ENCODE results near the gene SELENOI. TPM values are rescaled to one million over a fixed set of nuclear protein-coding genes. Genes with fewer than 3 reads are reported as not detected.

SELENOI gene
- total and polyA plus RNA-seq, 2 of the 4 experiments (the other 2 are of a cell fraction) = 5.1 to 25.1 TPM

- H3K23ac ChIP-seq (ENCODE audit: low read depth, low read length) = no peak overlapping the region
- ChIA-PET CTCF (interaction anchor here (0.6 to 1.1 kb wide), 3 partner anchors 9 to 66 kb away, joined by 3 to 5 read pairs (median 4); no protein-coding TSS in a partner anchor), POLR2A (ENCODE audit: unreplicated experiment) (no interaction called here)
- DNase-seq (no peak), ATAC-seq (ENCODE audit: low read depth) (no peak)
- H3K14ac ChIP-seq (replicated peaks; ENCODE audit: low read depth, low read length) = no peak overlapping the region
- no peak overlapping the region for H2BK20ac ChIP-seq (ENCODE audit: low read depth, low read length)
- H3K4me1 ChIP-seq (ENCODE audit: control insufficient read depth, insufficient read depth, low read length) = no peaks in the 10 kb centered on the region
- H4K91ac ChIP-seq (ENCODE audit: insufficient read depth, low read depth, low read length) = no peak overlapping the region
- no peaks in the 10 kb centered on the region for H3K9me3 ChIP-seq (ENCODE audit: control insufficient read depth, insufficient read depth, low read length)
- H2AK9ac ChIP-seq (replicated peaks; ENCODE audit: low read depth, low read length, poor library complexity) = no peak overlapping the region
- dilution Hi-C loops (cut with HindIII; ENCODE audit: low sequenced_read_pairs, unreplicated experiment) (no loop called here), intact Hi-C loops (cut with micrococcal nuclease) (no loop called here), in situ Hi-C loops (cut with MboI; ENCODE audit: low sequenced_read_pairs) (no loop called here)
- H2BK5ac ChIP-seq (ENCODE audit: low read depth, low read length, poor library complexity, severe bottlenecking) = no peak overlapping the region
- no peaks in the 10 kb centered on the region for H4K20me1 ChIP-seq (ENCODE audit: insufficient read depth, low read length)
- H3K56ac ChIP-seq (ENCODE audit: extremely low read depth, insufficient read depth, low read length) = no peak overlapping the region
- H2AK5ac ChIP-seq (ENCODE audit: low read depth, low read length) = no peak overlapping the region
- no peak overlapping the region for H2BK15ac ChIP-seq (ENCODE audit: low read depth, low read length)
- H3K36me3 ChIP-seq (ENCODE audit: control insufficient read depth, insufficient read depth, low read length) = peaks cover 5% of the 10 kb centered on the region; the same call in 1 of the 2 replicates
- no peak overlapping the region for H3K4me3 ChIP-seq (ENCODE audit: insufficient read depth, low read depth, low read length)
- BruUV-seq (replicated peaks) = no TSS peak
- TF ChIP-seq FOS (IDR thresholded peaks at IDR 0.05; ENCODE audit: low read depth, low read length) (no peak), RFX5 (IDR thresholded peaks at IDR 0.05; ENCODE audit: low read depth, low read length) (no peak), ELK1 (IDR thresholded peaks at IDR 0.05; ENCODE audit: borderline replicate concordance, low read depth, low read length) (no peak), SMC3 (IDR thresholded peaks at IDR 0.05; ENCODE audit: low read depth, low read length) (no peak), MXI1 (IDR thresholded peaks at IDR 0.05; ENCODE audit: borderline replicate concordance, low read depth, low read length) (no peak)
- no peak overlapping the region for H3K4ac ChIP-seq (ENCODE audit: low read depth, low read length)
- peaks cover 3 to 4% of the 10 kb centered on the region in 2 experiments; a peak in 3 of 4 replicates for H3K79me1 ChIP-seq (ENCODE audit: low read depth in 1 of 2, low read length in 2 of 2)
- H3K18ac ChIP-seq (ENCODE audit: low read depth, low read length) = no peak overlapping the region
- H3K27ac ChIP-seq (ENCODE audit: insufficient read depth, low read length) = no peak overlapping the region
- no peaks in the 10 kb centered on the region for H3K27me3 ChIP-seq (ENCODE audit: control insufficient read depth, insufficient read depth, low read length)
- H3K9me1 ChIP-seq (ENCODE audit: insufficient read depth, low read length) = no peaks in the 10 kb centered on the region
- H4K8ac ChIP-seq (ENCODE audit: low read depth in 2 of 2, low read length in 2 of 2) = no peak overlapping the region
- no peak overlapping the region for H3K4me2 ChIP-seq (ENCODE audit: low read depth, low read length)
- H2BK120ac ChIP-seq (ENCODE audit: low read depth, low read length) = no peak overlapping the region
- H3K9ac ChIP-seq (ENCODE audit: low read depth, low read length) = no peak overlapping the region
- H2AFZ ChIP-seq (replicated peaks; ENCODE audit: low read length, poor library complexity) = no peak overlapping the region
- H4K5ac ChIP-seq (ENCODE audit: low read depth, low read length) = no peak overlapping the region
Observed at GRCh38 chr2:26384597-26384996, 38.7 kb downstream of the SELENOI start.
